Colonic mucosa (tissue), 4 donors: Measurements from ENCODE around the gene PUS1. TPM values are rescaled to one million over a fixed set of nuclear protein-coding genes. Genes with fewer than 3 reads are reported as not detected.

Experiments used
- DNase-seq: peaks from one replicate; pipeline ENCODE4 v3.0.0-alpha.2; 2020
- H3K27ac ChIP-seq: fragments of 200-600 bp; one replicate; pipeline ENCODE4 v1.8.0; 2021
- H3K27me3 ChIP-seq: fragments of 200-600 bp; one replicate; pipeline ENCODE4 v1.8.0; 2021
- H3K36me3 ChIP-seq: fragments of 200-600 bp; one replicate; pipeline ENCODE4 v1.8.0; 2021
- H3K4me1 ChIP-seq: fragments of 200-600 bp; one replicate; pipeline ENCODE4 v1.8.0; 2021; ENCODE audit warnings: mild to moderate bottlenecking
- H3K4me3 ChIP-seq: fragments of 200-600 bp; one replicate; pipeline ENCODE4 v1.8.0; 2021
- H3K9ac ChIP-seq, 2 donors: one replicate each; pipeline ENCODE4 v1.7.0; 2013; ENCODE audit warnings: control low read depth in 2 of 2, low read depth in 2 of 2, low read length in 2 of 2
- H3K9me3 ChIP-seq: fragments of 200-600 bp; one replicate; pipeline ENCODE4 v1.8.0; 2021
- CTCF ChIP-seq: fragments of 200-600 bp; IDR thresholded peaks from one replicate; pipeline ENCODE4 v1.8.0; 2022; ENCODE audit warnings: antibody characterized with exemption, mild to moderate bottlenecking
- intact Hi-C: fragments of 100-400 bp; cut with DNase I; formaldehyde crosslinking; loops from one replicate; pipeline ENCODE4 v1.14.1; 2022
- total RNA-seq, 2 donors: library from RNA; stranded (reverse); fragmentation: NEBNext Ultra II Directional in 1 of 2; extraction: Animal tissue kit (Norgen Biotek cat#: 25700) in 1 of 2; gene quantifications; one replicate each; pipeline ENCODE4 v1.2.1, GENCODE V29; 2021
- donor health status: healthy.
- donor health status: DM: no; HTN: no; CAD: no.
- donor health status: DM: no; HTN: no; CAD: no.

Gene PUS1
- total RNA-seq, 2 donors from 2014 or later: 16.0 to 58.9 TPM

DNA sequence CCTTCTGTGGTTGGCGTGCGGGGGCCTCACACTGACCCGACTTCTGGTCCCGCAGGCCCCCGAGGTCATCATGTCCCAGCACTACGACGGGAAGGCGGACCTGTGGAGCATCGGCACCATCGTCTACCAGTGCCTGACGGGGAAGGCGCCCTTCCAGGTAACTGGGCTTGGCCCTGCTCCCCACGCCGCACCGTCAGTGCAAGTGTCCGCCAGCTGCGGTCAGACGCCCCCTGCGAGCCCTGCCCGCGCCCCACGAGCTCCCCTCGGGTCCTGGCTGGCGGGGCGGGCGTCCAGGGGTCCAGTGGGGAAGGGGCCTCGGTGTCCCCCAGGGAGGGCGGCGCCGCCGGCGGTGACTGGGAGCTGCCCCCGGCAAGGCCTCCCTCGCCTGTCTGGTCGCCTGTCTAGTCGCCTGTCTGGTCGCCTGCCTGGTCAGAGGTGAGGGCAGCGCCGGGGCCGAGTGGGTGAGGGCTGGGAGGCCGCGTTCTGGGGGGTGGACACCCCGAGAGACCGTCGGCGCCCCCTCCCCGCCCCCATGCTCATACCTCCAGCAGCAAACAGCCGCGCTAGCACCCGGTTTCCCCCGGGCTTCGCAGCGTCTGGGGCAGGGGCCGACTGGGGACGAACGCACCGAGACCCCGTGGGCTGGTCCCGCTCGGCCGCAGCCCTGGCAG, 19.9 kb upstream of the PUS1 start:
- DNase-seq: no peak
- H3K9me3 ChIP-seq: no peaks in the 10 kb centered on the region
- no peak for TF ChIP-seq CTCF
- no peak overlapping the region for H3K9ac ChIP-seq
- H3K4me1 ChIP-seq: no peaks in the 10 kb centered on the region
- H3K4me3 ChIP-seq: no peak overlapping the region
- no peak overlapping the region for H3K27ac ChIP-seq
- no peaks in the 10 kb centered on the region for H3K27me3 ChIP-seq
- H3K36me3 ChIP-seq: peaks cover 5% of the 10 kb centered on the region
- intact Hi-C loops: no loop called here

DNA sequence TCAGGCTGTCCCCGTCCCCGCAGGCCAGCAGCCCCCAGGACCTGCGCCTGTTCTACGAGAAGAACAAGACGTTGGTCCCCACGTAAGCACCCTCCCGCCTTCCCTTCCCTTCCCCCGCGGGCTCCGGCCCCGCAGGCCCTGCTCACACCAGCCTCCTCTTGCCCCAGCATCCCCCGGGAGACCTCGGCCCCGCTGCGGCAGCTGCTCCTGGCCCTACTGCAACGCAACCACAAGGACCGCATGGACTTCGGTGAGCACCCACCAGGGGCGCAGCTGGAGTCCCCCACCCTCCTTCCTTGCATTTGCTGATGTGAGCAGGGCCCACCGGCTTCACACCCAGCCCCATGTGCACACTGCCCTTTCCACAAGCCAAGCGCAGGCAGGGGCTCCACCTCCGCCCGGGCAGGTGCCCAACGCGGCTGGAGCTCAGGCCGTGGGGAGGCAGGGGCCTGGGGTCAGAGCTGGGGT, 19.3 kb upstream of the PUS1 start:
- Histone ChIP-seq H3K4me1 (no peaks in the 10 kb centered on the region), H3K4me3 (no peak overlapping the region), H3K9ac (no peak overlapping the region), H3K27me3 (no peaks in the 10 kb centered on the region), H3K9me3 (no peaks in the 10 kb centered on the region), H3K27ac (no peak overlapping the region), H3K36me3 (peaks cover 5% of the 10 kb centered on the region)
- no peak for DNase-seq
- intact Hi-C loops: no loop called here
- no peak for TF ChIP-seq CTCF

DNA sequence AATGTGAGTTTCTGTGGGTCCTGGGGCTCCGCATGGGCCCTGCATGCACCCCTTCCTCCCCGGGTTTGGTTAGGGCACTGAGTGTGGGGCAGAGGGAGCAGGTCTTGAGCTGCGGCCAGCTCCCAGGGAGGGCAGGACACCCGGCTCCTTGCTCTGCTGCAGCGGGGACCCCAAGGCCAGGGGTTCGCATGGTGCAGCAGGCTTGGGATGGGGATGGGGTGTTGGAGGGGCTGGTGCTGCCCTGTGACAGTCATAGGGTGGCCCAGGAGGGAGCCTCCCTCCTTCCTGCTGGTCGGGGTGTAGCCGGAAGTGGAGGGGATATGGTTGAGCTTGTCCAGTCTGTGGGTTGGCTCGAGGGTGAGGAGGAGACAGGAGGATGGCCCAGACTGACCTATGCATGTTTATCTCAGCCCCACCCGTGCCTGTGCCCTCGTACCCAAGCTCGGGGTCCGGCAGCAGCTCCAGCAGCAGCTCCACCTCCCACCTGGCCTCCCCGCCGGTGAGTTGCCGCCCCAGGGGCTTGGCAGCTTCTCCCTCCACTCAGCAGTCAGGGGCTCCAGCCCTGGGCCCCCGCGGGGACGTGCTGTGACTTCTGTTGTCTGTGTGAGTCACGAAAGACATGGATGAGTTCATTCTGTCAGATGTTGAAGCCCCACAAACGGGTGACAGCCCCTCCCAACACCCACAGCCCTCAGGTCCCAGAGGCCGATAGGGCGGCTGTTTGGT, 18.6 kb upstream of the PUS1 start:
- Histone ChIP-seq H3K27ac (no peak overlapping the region), H3K27me3 (no peaks in the 10 kb centered on the region), H3K36me3 (peaks cover 5% of the 10 kb centered on the region), H3K4me1 (no peaks in the 10 kb centered on the region), H3K9me3 (no peaks in the 10 kb centered on the region), H3K9ac (no peak overlapping the region), H3K4me3 (no peak overlapping the region)
- TF ChIP-seq CTCF: no peak
- intact Hi-C loops: no loop called here
- no peak for DNase-seq

DNA sequence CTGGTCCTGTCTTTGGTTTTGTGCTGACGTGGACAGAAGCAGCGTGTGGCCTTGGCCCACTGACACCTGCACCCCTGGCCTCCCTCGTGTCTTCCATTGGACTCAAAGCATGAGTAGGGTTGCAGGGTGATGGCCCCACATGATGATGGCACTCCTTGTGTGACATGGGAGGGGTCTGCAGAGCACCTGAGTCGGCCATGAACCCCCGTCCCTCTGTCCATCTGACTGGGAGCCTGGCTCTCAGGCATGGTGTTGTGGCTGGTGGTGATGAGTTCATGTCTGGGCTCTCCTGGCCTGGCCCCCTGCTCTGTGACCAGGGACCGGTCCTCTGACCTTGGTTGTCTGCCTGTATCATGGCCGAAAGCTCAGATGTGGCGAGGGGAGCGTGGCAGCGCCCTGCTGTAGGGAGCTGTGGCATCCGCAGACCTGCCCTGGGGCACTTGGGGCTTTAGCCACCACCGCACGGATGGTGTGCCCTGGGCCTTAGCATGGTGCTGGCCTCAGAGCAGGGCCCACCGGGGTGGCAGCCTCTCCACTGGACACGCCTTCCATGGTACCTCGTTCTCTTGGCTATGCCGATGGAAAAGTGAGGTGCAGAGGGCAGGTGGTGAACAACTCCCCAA, 17.9 kb upstream of the PUS1 start:
- DNase-seq: no peak
- no peak overlapping the region for H3K27ac ChIP-seq
- no peak for TF ChIP-seq CTCF
- no peaks in the 10 kb centered on the region for H3K9me3 ChIP-seq
- intact Hi-C loops: no loop called here
- H3K36me3 ChIP-seq: peaks cover 5% of the 10 kb centered on the region
- H3K27me3 ChIP-seq: no peaks in the 10 kb centered on the region
- no peak overlapping the region for H3K9ac ChIP-seq
- H3K4me1 ChIP-seq: no peaks in the 10 kb centered on the region
- no peak overlapping the region for H3K4me3 ChIP-seq

- Histone ChIP-seq H3K36me3 (peaks cover 5% of the 10 kb centered on the region), H3K4me3 (no peak overlapping the region), H3K27me3 (no peaks in the 10 kb centered on the region), H3K9ac (peak overlapping the region in 1 of 2 donors; percentile 12), H3K27ac (no peak overlapping the region), H3K4me1 (no peaks in the 10 kb centered on the region), H3K9me3 (no peaks in the 10 kb centered on the region)
- no peak for TF ChIP-seq CTCF
- DNase-seq: no peak
- intact Hi-C loops: no loop called here
Observed at GRCh38 chr12:131911851-131912477, 17.1 kb upstream of the PUS1 start.
